ENCODE data around the gene CPA5. TPM values are rescaled to one million over a fixed set of nuclear protein-coding genes. Genes with fewer than 3 reads are reported as not detected.

The CPA5 gene
- total RNA-seq, 1 donor, result not detected

GRCh38 chr7:130393841-130394411 is 49.3 kb downstream of the CPA5 start:
- peak in 2 of 3 donors; percentile 60 for DNase-seq (ENCODE audit: low read depth in 2 of 3, low spot score in 2 of 3)

DNA sequence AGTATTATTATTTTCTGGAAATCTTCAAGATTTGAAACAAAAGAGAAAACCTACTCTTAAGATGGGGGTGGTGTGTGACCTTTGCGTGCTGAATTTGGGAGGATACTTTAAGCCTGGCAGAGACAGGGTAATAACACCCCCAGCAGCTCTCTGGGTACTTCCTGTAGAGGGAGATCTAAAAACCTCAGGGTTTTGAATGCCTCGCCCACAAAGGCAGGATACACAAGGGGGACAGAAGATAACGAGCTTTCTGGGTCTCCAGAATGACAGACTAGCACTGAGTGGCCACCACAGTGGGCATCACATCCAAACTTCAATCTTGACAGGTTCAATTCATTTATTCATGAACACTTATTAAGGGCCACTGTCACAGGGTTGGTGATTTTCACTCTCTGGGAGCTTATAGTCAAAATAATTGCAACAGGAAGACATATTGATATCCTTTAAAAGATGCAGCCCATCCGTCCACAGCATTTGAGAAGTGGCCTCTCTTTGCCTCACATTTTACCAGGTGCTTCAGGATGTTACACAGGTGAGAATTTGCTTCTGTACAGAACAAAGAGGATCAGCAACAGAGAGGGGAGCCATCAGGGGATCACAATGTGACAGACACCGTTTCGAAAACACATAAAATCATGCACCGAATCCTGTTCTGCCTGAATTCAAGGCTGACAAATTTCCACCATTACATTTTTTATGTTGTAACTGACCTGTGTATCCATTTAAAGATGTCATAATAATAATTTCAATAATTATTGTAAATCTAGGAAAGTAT is 50.0 kb downstream of the CPA5 start:
- DNase-seq (ENCODE audit: low read depth in 2 of 3, low spot score in 2 of 3), result peak in 2 of 3 donors; percentile 76 to 84

DNA sequence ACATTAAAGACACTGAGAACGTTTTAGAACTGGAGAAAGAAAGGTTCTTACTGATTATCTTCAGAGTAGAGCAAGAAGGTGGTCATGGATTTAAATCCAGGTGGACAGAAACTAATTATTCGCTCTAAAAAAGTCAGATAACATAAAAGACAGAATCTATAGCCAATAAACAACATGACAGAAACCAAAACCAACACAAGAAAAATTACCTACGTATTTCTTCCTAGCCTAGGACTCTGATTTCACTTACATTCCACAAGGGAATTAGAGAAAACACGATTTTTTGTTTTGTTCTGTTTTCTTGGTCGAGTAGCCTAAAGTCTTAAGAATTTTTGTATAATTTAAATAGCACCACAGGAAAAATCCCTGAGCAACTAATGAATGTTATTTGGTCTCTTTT is 50.8 kb downstream of the CPA5 start:
- DNase-seq (ENCODE audit: low read depth in 2 of 3, low spot score in 2 of 3), result no peak

GRCh38 chr7:130396109-130396508 is 51.5 kb downstream of the CPA5 start:
- no peak for DNase-seq (ENCODE audit: low read depth in 2 of 3, low spot score in 2 of 3)

DNA sequence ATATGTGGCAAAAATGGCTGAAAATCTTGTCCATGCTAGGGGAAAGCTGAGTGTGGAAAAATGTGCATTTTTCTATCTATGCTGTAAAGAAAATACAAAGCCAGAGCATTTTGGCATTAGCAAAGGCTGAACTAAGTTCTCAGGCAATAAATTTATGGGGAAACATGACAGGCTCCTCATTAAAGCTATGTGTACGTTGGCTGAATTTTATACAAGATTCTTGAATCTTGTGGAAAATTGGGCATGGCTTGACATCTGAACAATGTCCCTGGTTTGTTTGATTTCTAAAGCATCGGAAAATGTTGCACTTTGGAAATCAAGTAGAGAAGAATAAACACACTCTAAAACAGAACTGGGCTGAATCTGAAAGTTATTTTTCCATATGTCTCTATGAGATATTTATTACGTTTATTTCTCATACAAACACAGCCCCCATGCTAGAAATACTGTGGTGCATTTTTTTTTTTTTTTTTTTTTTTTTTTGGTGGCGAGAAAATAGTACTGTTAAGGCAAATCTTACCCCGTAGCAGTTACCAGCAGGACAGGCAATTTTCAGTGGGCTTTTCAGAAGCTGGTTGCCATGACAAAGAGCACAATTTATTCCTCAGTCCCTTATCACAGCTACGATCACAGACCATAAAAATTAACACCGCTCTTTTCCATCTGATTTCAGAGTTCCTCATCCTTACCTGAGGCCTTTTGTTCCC is 52.6 kb downstream of the CPA5 start:
- DNase-seq (ENCODE audit: low read depth in 2 of 3, low spot score in 2 of 3), result no peak

GRCh38 chr7:130397758-130398073 is 53.1 kb downstream of the CPA5 start:
- DNase-seq (ENCODE audit: low read depth in 2 of 3, low spot score in 2 of 3), result no peak

- DNase-seq (ENCODE audit: low read depth in 2 of 3, low spot score in 2 of 3), result peak in 1 of 3 donors; percentile 49
Measured at GRCh38 chr7:130398526-130399090, 54.0 kb downstream of the CPA5 start.

GRCh38 chr7:130400120-130400572 is 55.5 kb downstream of the CPA5 start:
- no peak for DNase-seq (ENCODE audit: low read depth in 2 of 3, low spot score in 2 of 3)

DNA sequence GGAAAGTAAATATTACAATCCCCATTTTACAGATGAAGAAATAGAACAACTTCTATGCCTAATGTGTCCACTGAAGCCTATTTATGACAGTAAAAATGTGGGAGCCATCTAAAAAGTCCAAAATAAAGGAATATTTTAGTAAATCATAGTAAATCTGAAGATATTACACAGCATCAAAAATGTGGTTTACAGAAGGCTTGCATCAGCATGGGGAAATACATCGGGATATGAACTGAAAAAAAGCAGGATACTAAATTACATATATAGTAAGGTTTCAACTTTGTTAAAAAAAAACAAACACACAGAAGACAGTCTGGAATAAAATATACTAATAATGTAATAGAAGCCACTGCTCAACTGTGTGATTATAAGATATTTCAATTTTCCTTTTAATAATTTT is 56.5 kb downstream of the CPA5 start:
- no peak for DNase-seq (ENCODE audit: low read depth in 2 of 3, low spot score in 2 of 3)

DNA sequence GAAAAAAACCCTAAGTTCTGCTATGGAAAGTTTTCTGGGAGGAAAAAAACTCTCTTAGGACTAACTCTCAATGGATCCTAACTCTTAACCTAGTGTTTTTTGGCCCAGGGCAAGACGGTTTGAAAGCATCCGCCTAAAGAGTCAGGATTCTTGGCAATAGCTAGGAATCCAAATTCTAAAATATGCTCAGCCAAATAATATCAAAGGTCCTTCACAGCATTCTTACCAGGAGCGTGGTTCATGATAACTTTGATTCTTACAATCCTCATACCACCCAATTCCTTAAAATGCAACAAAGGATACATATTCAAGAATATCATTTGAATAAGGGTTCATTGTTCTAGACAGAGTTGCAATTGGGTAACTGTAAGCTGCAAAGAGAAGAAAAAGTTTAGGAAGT is 57.0 kb downstream of the CPA5 start:
- no peak for DNase-seq (ENCODE audit: low read depth in 2 of 3, low spot score in 2 of 3)

DNA sequence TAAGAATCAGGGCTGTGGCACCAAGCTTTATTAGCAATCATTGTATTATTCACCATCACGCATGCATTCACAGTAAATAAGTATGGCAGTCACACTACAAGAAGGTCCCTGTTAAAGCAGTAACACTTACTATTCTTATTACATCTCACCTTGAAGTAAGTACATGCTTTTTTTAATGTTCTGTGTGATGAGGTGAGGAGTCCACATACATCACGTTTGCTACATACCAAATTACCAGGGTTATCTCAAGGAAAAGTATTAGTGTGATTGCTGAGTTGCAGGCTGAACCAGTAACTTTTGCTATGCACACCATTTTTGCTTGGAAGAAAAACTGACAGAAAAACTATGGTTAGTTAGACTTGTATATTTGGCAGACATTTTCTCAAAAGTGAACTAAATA is 60.4 kb downstream of the CPA5 start:
- DNase-seq (ENCODE audit: low read depth in 2 of 3, low spot score in 2 of 3), result no peak

DNA sequence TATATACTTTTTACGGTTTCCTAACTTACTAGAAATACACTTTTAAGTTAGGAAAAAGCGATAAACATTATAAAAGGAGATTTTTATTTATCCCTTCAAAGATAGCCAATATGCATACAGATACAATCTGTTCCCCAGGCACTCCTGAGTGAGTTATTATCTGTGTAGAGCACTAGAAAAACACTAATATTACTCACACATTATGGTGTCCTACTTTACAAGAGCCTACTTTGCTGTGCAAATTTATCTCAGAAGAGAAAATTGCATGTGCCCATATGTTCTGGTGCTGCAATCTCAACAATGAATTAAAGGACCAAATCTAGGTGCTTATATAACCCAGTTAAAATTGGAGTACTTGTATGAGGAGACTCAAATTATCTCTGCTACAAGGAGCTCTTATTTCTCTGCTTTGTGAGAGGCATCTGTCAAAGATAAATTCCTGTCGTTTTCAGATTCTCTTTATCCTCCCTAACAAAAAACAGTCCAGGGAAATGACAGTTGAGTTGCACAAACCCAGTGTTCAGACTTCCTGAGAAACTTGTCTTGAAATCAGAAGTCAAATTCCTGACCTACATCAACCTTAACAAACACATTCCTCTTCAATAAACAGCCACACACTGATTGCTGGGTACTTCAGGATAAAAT is 64.6 kb downstream of the CPA5 start:
- no peak for DNase-seq (ENCODE audit: low read depth in 2 of 3, low spot score in 2 of 3)

GRCh38 chr7:130409712-130410072 is 65.1 kb downstream of the CPA5 start:
- DNase-seq (ENCODE audit: low read depth in 2 of 3, low spot score in 2 of 3), result no peak

- DNase-seq (ENCODE audit: low read depth in 2 of 3, low spot score in 2 of 3), result no peak
Measured at GRCh38 chr7:130410868-130411541, 66.4 kb downstream of the CPA5 start.

GRCh38 chr7:130413201-130413600 is 68.6 kb downstream of the CPA5 start:
- DNase-seq (ENCODE audit: low read depth in 2 of 3, low spot score in 2 of 3), result no peak

GRCh38 chr7:130415006-130415405 is 70.4 kb downstream of the CPA5 start:
- DNase-seq (ENCODE audit: low read depth in 2 of 3, low spot score in 2 of 3), result peak in 1 of 3 donors; percentile 25

GRCh38 chr7:130417213-130417612 is 72.6 kb downstream of the CPA5 start:
- no peak for DNase-seq (ENCODE audit: low read depth in 2 of 3, low spot score in 2 of 3)

GRCh38 chr7:130418306-130418705 is 73.7 kb downstream of the CPA5 start:
- no peak for DNase-seq (ENCODE audit: low read depth in 2 of 3, low spot score in 2 of 3)

Data from hematopoietic multipotent progenitor cell (in vitro differentiated cells).